Left lung (tissue), 10 donors: ENCODE measurements around the gene ZNF514. TPM values are rescaled to one million over a fixed set of nuclear protein-coding genes. Genes with fewer than 3 reads are reported as not detected.

Experiments
- ATAC-seq: fragments of 200-7000 bp; cut with Tn5 transposase; one replicate; pipeline ENCODE4 v1.9.1; 2020; ENCODE audit warnings: moderate library complexity
- DNase-seq, 4 donors: peaks; one replicate each; pipeline ENCODE4 v3.0.0-alpha.2; 2013 to 2020
- H3K27ac ChIP-seq, 2 donors: fragments of 200-600 bp; sonication (generic) in 1 of 2; one replicate each; pipeline versions ENCODE4 v1.5.0 to v1.8.0; 2020 to 2021
- H3K27me3 ChIP-seq, 2 donors: fragments of 200-600 bp; sonication (generic) in 1 of 2; one replicate each; pipeline versions ENCODE4 v1.5.0 to v1.8.0; 2020 to 2021
- H3K36me3 ChIP-seq, 2 donors: fragments of 200-600 bp; sonication (generic) in 1 of 2; one replicate each; pipeline versions ENCODE4 v1.5.0 to v1.8.0; 2020 to 2021
- H3K4me1 ChIP-seq, 2 donors: fragments of 200-600 bp; one replicate each; pipeline ENCODE4 v1.8.0; 2021
- H3K4me3 ChIP-seq, 2 donors: fragments of 200-600 bp; sonication (generic) in 1 of 2; one replicate each; pipeline versions ENCODE4 v1.5.0 to v1.8.0; 2020 to 2021; ENCODE audit warnings: mild to moderate bottlenecking in 1 of 2
- H3K9me3 ChIP-seq, 2 donors: fragments of 200-600 bp; sonication (generic) in 1 of 2; one replicate each; pipeline versions ENCODE4 v1.5.0 to v1.8.0; 2020 to 2021
- CTCF ChIP-seq, 2 donors: fragments of 200-600 bp; sonication (generic) in 1 of 2; IDR thresholded peaks; one replicate each; pipeline versions ENCODE4 v1.5.0 to v1.8.0; 2021; ENCODE audit warnings: antibody characterized with exemption in 2 of 2
- intact Hi-C, 2 donors: fragments of 100-400 bp; cut with DNase I; formaldehyde crosslinking; loops; one replicate each; pipeline versions ENCODE4 v1.11.2 to v1.14.2; 2022
- polyA plus RNA-seq, 6 donors: library from polyadenylated mRNA; unstranded; fragments of 120-200 nt; gene quantifications; one replicate each; pipeline ENCODE4 v1.2.1, GENCODE V29; 2013; ENCODE audit not compliant: insufficient read length in 6 of 6
- total RNA-seq, 2 donors: library from RNA; stranded (reverse); fragmentation: NEBNext Ultra II Directional; extraction: Animal tissue kit (Norgen Biotek cat#: 25700); gene quantifications; one replicate each; pipeline ENCODE4 v1.2.1, GENCODE V29; 2021
- donor health status: DM: no; HTN: yes; CAD: no.
- donor health status: DM: no; HTN: no; CAD: no.

The ZNF514 gene
- total and polyA plus RNA-seq, 8 donors = 12.9 to 50.5 (median 39.3) TPM

GRCh38 chr2:95165371-95166064, 5.9 kb upstream of the ZNF514 start, which contains the start of gene ZNF2:
TSS of gene ZNF2 (plus strand) at chr2:95165809. CDS start at chr2:95176227, 10,418 bp downstream.
- DNase-seq (peak; percentile 97 to 99 (median 98)), ATAC-seq (peak; percentile 98)
- no peaks in the 10 kb centered on the region for H3K27me3 ChIP-seq
- no peak for TF ChIP-seq CTCF (IDR thresholded peaks at IDR 0.05)
- no peaks in the 10 kb centered on the region for H3K9me3 ChIP-seq
- intact Hi-C loops = no loop called here
- H3K4me3 ChIP-seq = peak within 1 kb of the TSS; percentile 65 to 91
- peaks cover 13 to 21% of the 10 kb centered on the region in 2 donors for H3K4me1 ChIP-seq
- H3K36me3 ChIP-seq = no peaks in the 10 kb centered on the region
- H3K27ac ChIP-seq = peak within 1 kb of the TSS; percentile 93 to 94

DNA sequence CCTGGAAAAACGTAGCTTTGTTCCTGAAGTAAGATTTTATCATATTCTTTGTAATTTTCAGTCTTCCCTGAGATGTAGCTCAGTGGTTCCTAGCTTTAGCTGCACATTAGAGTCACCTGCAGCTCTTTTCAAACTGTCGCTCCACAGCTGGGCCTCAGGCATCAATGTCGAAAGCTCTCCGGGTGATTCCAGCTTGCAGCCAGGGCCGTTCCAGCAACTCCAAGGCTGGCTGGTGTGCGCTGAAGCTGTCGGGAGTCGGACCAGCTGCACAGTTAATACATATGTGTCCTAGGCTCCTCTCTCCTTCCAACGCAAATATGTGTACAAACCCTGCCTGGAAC, 5.4 kb upstream of the ZNF514 start:
- no peaks in the 10 kb centered on the region for H3K9me3 ChIP-seq
- no peaks in the 10 kb centered on the region for H3K27me3 ChIP-seq
- peak overlapping the region; percentile 93 to 94 for H3K27ac ChIP-seq
- no peaks in the 10 kb centered on the region for H3K36me3 ChIP-seq
- TF ChIP-seq CTCF (IDR thresholded peaks at IDR 0.05) = no peak
- H3K4me3 ChIP-seq = peak overlapping the region; percentile 65 to 91
- peaks cover 14 to 25% of the 10 kb centered on the region in 2 donors for H3K4me1 ChIP-seq
- intact Hi-C loops = no loop called here
- ATAC-seq = no peak
- DNase-seq = no peak

DNA sequence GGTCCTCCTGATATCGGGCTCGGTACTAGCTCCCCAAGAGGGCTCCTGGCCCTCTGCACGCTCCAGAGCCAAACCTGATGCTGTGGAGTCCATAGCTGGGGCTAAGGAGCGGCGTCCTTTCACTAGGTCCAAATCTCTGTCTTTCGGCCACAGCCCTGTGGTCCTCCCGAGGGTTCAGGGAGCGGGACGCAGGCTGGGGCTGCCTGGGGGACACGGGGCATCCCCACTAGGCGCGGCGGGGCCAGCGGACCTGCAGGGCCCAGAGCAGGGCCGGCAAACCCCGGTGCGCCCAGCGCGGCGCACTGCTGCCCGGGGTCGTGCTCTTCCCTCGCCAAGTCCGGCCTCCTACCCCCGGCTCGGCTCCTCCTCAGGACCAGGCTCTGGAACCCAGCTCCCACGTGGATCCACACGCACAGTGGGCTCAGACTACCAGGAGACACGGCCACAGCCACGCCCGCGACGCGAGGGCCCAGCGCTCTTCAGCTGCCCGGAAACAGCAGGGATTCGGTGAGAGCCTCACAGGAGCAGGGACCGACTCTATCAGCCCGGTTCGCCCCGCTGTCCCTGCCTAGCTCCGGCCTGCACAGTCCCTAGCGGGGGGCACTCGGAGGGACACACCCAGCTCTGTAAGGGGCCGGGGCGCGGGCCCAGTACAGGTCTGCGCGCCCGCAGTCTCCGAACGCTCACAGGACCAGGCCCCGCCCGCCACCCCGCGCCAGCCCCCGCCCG, 593 bp downstream of the ZNF514 start:
- TF ChIP-seq CTCF (IDR thresholded peaks at IDR 0.05) = no peak
- Histone ChIP-seq H3K27ac (peak overlapping the region in 1 of 2 donors; percentile 69), H3K27me3 (no peaks in the 10 kb centered on the region), H3K9me3 (peaks cover 0 to 13% of the 10 kb centered on the region in 2 donors), H3K36me3 (peaks cover 0 to 29% of the 10 kb centered on the region in 2 donors), H3K4me1 (peaks cover 11 to 16% of the 10 kb centered on the region in 2 donors), H3K4me3 (peak overlapping the region; percentile 61 to 72)
- ATAC-seq (peak; percentile 67), DNase-seq (peak; percentile 35 to 85 (median 40))
- intact Hi-C loops = no loop called here

GRCh38 chr2:95158441-95158840, 1.2 kb downstream of the ZNF514 start:
- no peak for ATAC-seq
- no peak overlapping the region for H3K27ac ChIP-seq
- intact Hi-C loops = no loop called here

More at GRCh38 chr2:95158441-95158840, 1.2 kb downstream of the ZNF514 start:
- Histone ChIP-seq H3K9me3 (peaks cover 0 to 19% of the 10 kb centered on the region in 2 donors), H3K4me1 (peaks cover 11 to 15% of the 10 kb centered on the region in 2 donors), H3K4me3 (peak overlapping the region; percentile 61 to 72), H3K27me3 (no peaks in the 10 kb centered on the region), H3K36me3 (peaks cover 0 to 34% of the 10 kb centered on the region in 2 donors)
- TF ChIP-seq CTCF (IDR thresholded peaks at IDR 0.05) = no peak
- no peak for DNase-seq
